Amniotic epithelial cell (primary cell): Measurements from ENCODE around the gene CRYBB3.
"Not testable (repeated sequence)": the region's sequence is repeated elsewhere in the genome, so short reads cannot be mapped to it uniquely, and the experiment has no call there.

Experiments
- DNase-seq: peaks from one replicate; pipeline ENCODE4 v3.0.0-alpha.2; 2010; ENCODE audit warnings: low read depth

The CRYBB3 gene

DNA sequence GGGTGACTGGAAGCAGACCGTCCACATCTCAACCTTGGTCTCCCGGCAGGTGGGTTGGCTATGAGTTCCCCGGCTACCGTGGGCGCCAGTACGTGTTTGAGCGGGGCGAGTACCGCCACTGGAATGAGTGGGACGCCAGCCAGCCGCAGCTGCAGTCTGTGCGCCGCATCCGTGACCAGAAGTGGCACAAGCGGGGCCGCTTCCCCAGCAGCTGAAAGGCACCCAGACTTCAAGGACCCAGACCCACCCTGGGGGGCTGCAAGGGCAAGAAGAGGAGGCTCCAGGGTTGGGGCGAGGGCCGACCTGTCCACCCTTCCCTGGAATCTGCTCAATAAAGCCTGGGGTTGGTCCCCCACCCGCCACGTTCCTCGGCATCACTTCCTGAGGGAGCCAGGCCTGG is 7.3 kb downstream of the CRYBB3 start:
- no peak for DNase-seq

DNA sequence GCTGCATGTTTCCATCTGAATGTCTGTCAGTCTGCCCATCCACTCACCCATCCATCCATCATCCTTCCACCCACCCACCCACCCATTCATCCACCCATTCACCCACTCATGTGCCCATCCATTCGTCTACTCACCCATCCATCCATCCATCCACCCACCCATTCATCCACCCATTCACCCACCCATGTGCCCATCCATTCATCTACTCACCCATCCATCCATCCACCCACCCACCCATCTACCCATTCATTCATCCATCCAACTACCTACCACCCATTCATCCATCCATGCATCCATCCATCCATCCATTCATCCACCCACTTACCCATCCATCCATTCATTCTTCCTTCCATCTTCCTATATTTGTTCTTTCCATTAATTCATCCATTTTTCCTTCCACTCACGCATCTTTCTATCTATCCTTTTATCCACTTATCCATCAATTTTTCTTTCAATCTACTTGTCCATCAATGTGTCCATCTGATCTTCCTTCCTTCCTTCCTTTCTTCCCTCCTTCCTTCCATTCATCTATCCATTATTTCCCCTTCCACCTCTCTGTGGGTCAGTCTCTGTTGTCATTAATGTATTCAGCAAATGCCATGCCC is 8.0 kb downstream of the CRYBB3 start:
- DNase-seq = no peak

DNA sequence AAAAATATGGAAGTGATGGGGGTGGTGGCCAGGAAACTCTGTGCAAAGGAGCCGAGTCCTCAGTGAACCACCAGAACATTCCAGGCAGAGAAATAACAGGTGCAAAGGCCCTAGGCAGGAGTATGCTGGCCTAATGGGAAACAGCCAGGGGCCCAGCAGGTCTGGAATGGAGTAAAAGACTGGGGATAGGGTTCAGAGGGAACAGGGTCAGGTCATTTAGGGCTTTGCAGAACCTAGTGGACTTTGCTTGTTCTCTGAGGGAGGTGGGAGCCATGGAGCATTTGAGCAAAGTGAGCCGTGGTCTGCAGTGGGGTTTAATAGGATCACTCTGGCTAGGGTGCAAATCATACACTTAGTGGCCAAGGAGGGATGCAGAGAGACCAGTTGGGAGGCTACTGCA is 8.7 kb downstream of the CRYBB3 start:
- DNase-seq = no peak

DNA sequence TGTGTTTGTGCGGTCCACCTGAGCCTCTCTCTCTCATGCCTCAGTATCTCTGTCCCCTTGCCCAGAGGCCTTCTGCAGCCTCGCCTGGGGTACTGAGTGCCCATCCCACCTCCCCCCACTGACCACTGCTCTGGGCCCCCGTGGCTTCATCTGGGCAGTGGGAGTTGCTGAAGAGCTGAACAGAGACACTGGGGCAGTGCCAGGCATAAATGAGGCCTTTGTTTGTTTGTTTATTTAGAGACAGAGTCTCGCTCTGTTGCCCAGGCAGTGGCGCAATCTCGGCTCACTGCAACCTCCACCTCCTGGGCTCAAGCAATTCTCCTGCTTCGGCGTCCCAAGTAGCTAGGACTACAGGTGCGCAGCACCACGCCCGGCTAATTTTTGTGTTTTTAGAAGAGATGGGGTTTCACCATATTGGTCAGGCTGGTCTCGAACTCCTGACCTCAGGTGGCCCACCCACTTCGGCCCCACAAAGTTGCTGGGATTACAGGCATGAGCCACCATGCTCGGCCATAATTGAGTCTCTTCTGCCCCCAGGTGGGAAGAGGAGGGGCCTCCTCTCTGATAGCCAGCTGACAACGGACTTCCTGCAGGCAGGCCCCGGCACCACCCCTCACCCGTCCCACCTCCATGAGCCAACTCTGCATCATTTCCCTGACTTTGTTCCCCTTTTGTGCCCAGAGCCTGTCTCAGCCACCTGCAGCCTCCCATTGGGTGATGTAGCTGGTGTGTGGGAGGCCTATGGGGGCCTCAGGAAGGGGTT is 9.3 kb downstream of the CRYBB3 start:
- no peak for DNase-seq

DNA sequence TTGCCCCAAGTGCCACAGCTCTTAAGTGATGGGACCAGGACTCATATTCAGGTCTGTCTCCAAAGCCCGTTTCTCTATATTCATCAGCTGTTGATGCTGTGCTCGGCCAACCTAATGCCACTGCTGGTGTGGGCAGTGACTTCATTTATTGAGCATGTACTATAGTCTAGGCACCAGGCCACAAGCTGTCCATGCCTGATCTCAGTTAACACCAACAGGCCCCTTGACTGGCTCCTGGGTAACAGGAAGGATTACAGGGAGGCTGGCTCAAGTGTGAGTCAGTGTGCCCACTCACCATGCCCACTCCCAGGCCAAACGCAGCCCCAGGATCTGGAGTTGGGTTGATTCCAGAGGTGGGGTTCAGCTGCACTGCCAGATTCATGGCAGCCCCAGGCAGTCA is 11.1 kb downstream of the CRYBB3 start:
- no peak for DNase-seq

DNA sequence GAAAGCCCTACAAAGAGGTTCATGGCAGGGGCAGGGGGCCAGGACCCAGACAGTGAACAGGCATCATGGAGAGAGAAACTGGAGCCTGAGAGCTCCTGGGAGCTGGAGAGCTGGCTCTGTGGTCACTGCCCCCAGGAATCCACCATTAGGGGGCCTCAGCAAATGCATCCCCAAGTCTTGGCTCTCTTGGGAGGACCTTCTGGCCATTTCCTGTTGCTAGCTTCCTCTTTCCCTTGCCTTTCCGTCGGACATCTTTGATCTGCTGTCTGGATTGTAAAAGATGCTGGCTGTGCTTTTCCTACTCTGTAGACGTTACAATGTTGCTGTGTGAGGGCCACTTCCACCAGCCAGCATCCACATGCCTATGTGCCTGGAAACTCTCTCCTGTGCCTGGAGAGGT is 12.7 kb downstream of the CRYBB3 start:
- DNase-seq = no peak

DNA sequence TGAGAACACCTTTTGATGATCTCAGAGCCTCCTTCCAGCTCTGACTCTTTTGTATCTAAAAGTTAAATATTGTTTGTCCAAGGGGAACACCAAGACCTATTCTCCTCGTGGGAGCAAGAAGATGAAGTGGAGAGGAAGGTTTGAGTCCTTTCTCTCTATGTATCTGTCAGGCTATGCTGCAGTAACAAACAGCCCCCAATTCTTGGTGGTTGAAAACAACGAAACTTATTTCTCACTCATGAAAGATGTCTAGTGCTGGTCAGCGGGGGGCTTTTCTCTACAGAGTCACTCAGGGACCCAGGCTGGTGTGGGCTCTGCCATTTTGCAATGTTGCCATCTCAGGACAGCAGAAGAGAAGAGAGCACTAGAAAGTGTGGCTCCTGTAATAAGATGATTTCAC is 13.6 kb downstream of the CRYBB3 start:
- DNase-seq = no peak

DNA sequence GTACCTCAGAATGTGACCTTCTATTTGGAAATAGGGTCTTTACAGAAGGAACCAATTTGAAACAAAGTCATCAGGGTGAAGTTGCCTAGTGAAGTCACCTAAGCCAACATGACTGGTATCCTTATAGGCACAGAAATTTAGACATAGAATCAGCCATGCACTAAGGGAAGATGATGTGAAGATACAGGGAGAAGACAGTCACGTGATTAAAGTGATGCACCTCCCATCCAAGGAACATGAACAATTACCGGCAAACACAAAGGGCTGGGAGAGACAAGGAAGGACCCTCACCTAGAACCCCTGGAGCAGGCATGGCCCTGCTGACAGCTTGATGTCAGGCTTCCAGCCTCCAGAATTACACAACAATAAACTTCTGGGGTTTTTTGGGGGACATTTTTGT is 16.6 kb downstream of the CRYBB3 start:
- DNase-seq = no peak

DNA sequence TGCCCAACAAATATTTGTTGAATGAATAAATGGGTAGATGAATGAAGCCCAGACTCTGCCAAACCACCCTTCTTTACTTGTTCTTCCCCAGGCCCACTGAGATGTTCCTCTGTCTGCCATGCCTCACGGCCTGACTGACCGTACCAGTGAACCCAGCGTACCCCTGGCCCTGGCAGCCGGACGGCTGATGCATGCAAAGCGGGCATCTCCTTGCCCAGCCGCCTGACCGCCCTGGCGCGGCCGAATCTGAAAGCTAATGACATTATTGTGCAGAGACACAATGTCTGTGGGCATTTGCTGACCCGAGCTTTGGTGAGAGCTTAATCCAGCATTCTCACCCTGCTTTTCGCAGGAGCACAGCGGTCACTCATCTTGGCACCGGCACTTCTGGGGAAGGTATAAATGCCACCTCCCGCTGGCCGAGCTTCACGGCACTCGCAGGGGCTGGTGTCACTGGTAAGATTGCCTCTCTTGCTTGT is 19.6 kb downstream of the CRYBB3 start, which contains the start of gene CRYBB2:
Gene CRYBB2, plus strand, starts transcription at position 429 of the 479 bp plus-strand sequence. CDS start 1,791 bp downstream, outside the sequence.
- no peak for DNase-seq

DNA sequence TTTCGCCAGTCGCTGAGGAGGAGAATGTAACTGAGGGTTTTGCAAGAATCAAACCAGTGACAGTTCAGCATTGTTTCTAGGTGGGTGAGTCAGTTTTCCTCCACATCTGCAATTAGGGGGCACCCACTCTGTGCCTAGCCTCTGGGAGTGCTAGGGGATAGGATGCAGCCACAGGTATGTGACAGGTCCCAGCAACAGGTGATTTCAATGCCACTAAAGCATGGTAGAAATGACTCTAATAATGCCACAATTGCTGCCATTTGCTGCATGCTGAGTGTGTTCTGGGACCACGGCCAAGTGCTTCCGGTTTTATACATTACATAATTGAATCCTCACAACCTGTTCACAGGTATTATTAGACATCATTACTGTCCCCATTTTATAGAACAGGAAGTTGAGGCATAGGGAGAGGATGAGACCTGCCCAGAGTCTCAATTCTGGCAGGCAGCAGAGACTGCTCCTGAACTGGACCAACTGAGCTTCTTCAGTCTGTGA is 20.3 kb downstream of the CRYBB3 start:
- DNase-seq = no peak

DNA sequence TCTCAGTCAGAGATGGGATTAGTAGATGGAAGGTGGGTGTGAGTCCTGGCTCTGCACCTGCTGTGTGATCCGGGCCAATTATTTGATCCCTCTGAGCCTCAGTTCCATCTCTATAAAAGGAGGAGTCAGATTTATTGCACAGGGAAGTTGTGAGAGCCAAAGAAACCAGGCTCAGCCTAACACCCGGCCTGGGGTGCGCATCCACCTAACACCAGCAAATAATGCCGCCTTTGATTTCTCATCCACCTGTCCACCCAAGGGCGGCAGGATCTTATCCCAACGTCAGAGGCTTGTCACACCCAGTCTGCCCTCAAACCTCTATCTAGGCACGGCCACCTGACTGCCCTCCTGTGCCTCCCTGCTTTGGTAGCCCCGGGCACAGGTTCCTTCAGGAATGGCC is 22.1 kb downstream of the CRYBB3 start:
- DNase-seq = no peak

DNA sequence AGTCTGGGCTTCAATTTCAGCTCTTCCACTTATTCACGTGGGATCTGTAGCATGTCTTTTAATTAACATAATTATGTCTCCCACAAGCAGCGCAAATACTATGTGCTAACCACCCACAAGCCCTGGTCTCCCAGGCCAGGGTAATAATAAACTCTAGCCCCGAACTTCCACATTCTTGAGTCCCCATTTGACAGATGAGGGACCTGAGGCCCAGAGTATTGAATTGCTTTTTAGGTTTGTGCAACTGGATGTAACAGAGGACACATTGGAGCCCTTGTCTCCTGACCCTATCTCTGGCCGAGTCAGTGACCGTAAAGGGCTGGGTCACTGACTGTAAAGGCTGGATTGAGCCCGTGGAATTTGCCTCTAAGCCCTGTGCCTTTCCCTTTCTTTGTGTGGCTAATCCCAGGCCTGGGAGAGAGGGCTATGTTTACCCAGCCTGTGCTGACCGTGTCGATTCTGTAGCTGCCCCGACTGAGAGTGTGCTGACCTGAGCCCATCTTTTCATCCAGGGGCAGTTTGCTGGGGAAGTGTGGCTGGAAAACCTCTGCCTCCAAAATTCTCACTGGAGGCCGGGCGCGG is 23.7 kb downstream of the CRYBB3 start:
- no peak for DNase-seq

DNA sequence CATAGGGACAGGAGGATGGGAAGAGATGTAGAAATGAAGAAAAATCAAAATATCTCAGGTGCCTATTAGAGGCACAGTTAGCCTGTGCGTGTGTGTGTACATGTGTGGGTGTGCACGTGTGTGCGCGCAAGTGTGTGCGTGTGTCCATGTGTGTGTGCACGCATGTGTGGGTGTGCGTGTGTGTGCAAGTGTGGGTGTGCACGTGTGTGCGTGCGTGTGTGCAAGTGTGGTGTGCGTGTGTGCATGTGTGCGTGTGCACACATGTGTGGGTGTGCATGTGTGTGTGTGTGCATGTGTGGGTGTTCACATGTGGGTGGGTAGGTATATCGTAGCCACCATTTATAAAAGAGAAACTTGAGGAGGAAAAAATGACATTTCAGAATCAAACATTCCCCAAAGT is 29.2 kb downstream of the CRYBB3 start:
- DNase-seq = no peak

DNA sequence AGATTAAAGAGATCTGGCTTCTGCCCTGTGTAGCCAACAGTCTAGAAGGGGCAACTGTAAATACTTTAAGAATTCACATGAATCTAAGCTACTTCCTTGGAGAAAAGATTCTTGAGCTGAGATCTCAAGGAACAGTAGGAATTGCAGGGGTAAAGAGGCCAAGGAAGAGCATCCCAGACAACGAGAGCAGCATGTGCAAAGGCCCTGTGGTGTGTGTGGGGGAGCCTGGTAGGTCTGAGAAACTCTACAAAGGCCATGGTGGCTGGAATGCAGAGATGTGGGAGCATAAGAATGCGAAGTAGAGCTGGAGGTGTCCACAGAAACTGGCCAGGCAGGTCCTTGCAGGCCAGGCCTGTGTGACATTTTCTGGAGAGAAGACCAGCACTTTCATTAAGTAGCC is 31.1 kb downstream of the CRYBB3 start:
- DNase-seq = not testable (repeated sequence)

DNA sequence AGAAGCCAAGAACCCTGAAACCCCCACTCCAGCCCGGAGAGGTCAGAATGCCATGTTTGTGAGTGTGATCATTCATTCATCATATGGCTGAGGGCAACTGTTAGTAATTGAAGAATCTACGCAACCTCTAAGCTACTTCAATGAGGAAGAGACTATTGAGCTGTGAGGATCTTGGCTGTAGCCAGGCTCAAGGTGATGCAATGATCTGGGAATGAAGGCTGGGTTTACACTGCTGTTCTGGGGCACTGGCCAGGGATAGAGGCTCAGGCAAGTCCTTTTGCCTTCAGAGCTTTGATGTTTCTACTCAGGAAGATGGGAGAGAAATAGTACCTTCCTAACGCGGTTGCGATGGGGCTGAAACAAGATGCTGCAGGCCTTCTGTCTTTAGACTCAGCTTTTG is 32.6 kb downstream of the CRYBB3 start:
- DNase-seq = peak; percentile 10

DNA sequence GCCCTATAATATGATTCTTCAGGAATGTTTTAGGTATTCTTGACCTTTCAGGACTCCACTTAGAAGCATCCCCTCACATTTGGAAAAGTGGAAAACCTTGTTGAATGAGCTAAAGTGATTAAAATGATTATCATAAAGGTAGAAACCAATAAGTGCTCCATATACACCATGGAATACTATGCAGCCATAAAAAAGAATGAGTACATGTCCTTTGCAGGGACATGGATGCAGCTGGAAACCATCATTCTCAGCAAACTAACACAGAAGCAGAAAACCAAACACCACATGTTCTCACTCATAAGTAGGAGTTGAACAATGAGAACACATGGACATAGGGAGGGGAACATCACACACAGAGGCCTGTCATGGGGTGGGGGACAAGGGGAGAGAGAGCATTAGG is 34.0 kb downstream of the CRYBB3 start:
- not testable (repeated sequence) for DNase-seq

DNA sequence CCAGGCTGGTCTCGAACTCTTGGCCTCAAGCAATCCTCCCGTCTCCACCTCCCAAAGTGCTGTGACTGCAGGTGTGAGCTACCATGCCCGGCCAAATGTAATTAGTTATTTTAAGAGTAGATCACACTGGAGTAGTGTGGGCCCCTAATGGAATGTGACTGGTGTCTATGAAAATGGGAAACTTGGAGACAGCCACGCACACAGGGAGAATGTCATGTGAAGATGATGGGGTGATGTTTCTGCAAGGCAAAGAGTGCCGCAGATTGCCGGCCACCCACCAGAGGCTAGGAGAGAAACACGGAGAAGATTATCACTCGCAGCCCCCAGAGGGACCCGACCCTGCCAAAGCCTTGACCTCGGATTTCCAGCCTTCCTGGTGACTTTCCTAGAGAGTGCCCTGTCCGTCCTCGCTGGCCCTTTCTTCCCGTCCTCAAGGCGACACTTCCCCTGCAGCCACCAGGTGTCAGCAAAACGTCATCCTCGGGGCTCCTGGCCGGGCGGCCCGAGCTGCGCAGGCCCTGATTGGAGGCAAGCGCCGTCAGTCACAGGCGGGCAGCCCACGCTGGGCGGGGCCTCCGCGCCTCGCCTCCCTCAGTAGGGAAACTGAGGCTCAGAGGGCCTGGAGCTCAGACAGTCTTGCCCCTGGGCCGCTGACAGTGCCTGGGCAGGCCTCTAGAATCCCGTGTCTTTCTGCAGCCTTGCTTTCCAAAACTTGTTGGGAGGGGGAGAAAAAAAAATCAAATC is 36.1 kb downstream of the CRYBB3 start:
- DNase-seq = peak; percentile 49

DNA sequence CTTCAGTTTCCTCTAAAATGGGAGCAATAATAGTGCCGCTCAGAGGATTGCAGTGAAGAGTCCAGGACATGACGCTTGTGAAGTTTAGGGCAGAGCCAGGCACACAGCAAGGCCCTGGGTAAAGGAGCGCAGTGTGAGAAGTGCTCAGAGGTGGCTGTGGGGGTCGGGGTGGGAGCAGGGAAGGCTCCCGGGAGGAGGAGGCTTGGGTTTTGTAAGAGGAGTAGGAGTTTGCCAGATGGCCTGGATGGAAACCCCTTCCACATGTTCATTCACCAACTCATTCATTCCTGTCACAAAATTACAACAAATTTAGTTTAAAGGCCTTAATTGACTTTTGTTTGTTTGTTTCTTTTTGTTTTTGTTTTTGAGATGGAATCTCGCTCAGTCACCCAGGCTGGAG is 36.8 kb downstream of the CRYBB3 start:
- no peak for DNase-seq

DNA sequence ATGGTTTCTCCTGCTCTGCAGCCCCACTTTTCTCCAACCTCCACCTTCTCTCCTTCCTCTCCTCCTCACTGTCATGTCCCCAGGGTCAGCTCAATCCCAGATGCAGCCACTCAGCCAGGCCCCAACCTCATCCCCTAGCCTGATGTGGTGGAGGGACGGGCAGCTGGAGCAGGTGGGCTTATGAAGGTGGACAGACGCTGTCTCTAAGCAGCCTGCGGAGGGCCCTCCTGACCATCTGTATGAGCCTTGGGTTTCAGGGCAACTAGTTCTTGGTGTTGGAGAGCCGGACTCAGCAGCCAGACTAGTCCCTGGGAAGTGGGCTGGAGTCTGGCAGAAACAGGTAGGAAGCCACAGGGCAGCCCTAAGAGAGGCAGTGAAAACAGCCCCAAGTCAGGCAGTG is 37.8 kb downstream of the CRYBB3 start:
- DNase-seq = no peak

DNA sequence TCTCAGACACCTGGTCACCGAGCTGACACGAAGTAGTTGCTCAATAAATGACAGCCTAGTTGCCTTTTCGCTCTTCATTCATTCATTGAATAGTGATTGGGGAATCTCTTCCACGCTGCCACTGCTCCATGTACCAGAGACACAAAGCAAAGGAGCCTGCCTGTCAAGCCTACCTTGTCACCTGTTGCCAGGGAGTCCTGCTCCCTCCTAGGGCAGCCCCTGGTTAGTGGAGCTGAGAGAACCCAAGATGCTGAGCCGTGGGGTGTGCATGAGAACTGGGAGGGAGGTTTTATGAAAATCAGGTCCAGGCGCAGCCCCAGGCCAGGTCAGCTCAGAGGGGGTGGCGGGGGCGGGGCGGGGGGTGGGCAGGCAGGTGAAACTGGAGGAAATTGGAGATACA is 38.4 kb downstream of the CRYBB3 start:
- not testable (repeated sequence) for DNase-seq

DNA sequence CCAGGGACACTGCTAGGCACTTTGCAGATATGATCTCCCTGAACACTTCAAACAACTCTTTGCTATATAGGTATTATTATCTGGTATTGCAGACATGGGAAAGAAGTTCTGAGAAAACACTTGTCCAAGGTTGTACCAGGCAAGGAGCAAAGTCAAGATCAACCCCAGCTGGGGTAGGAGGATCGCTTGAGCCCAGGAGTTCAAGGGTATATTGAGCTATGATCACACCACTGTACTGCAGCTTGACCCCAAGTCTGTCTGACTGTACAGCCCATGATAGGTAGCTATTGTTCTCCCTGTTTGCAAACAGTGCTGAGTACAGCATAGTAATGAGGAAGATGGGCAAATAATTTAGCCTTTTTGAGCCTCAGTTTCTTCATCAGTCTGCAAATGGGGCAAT is 55.5 kb downstream of the CRYBB3 start:
- DNase-seq = not testable (repeated sequence)
